GM20000 (cell line): Measurements from ENCODE around the gene HEPACAM2.

Experiments used
- DNase-seq: peaks from one replicate; pipeline ENCODE4 v3.0.0; 2012; ENCODE audit warnings: low spot score
- TF ChIP-seq, protein P1 (sequence below): IDR thresholded peaks from 2 replicates; pipeline ENCODE4 v1.5.1; 2012; ENCODE audit warnings: mild to moderate bottlenecking, control low read depth; ENCODE audit errors: extremely low read depth, missing control alignments

Gene HEPACAM2

DNA sequence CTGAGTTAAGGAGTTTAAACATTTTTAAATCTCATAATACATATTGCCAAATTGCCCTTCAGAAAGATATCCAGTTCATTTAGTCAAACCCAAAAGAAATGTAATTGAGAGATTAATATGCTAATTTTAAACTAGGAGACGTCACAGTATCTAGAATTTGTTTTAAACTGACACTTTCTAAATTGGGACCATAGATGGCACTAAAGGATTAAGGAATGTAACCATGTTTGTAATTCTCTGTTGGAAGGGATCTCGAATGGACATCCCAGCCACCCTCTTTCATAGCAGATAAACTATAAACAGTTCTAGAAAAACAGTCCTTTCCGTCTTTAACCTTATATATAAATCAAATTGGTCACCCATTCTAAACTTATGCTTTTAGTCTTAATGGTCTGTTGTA is 48.1 kb downstream of the HEPACAM2 start:
- TF ChIP-seq, protein P1, sequence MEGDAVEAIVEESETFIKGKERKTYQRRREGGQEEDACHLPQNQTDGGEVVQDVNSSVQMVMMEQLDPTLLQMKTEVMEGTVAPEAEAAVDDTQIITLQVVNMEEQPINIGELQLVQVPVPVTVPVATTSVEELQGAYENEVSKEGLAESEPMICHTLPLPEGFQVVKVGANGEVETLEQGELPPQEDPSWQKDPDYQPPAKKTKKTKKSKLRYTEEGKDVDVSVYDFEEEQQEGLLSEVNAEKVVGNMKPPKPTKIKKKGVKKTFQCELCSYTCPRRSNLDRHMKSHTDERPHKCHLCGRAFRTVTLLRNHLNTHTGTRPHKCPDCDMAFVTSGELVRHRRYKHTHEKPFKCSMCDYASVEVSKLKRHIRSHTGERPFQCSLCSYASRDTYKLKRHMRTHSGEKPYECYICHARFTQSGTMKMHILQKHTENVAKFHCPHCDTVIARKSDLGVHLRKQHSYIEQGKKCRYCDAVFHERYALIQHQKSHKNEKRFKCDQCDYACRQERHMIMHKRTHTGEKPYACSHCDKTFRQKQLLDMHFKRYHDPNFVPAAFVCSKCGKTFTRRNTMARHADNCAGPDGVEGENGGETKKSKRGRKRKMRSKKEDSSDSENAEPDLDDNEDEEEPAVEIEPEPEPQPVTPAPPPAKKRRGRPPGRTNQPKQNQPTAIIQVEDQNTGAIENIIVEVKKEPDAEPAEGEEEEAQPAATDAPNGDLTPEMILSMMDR = no peak
- no peak for DNase-seq

DNA sequence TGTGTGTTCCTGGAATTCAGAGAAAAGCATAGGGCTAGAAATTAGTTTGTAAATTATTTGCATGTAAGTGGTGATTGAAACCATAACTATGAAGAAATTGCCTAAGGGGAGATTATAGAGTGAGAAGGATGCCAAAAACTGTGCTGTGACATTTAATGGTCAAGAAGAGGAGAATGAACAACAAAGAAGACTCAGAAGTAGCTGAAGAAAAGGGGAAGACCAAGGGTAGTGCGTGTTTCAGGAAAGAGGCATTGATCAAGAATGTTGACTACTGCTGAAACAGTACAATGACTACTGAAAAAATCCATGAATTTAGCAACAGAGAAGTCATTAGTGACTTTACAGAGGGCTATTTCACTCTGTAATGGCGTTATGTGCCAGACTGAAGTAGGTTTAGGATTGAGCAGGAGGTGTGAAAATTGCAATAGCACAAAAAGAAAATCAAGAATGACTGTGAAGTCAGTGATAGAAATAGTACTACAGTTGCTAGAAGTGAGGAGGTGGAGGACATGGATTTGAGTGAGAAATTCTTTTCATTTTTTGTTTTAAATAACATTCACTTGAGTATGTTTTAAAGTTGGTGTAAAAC is 49.2 kb downstream of the HEPACAM2 start:
- no peak for DNase-seq
- TF ChIP-seq, protein P1 = no peak

GRCh38 chr7:93175219-93175618 is 51.0 kb downstream of the HEPACAM2 start:
- DNase-seq = no peak
- TF ChIP-seq, protein P1 = no peak

DNA sequence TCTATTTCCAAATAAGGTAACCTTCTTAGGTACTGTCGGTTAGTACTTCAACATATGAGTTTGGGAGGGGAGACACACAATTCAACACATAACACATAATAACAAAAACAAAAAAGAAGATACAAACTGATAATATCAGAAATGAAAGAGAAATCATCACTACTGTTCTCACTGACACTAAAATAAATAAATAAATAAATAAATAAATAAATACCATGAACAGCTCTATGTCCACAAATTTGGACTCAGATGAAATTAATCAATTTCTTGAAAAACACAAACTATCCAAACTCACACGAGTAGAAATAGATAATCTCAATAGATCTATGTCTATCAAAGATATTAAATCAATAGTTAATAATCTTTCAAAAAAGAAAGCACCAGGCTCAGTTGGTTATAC is 53.6 kb downstream of the HEPACAM2 start:
- TF ChIP-seq, protein P1 = no peak
- no peak for DNase-seq

- TF ChIP-seq, protein P1 = no peak
- DNase-seq = no peak
These were observed 54.6 kb downstream of the HEPACAM2 start for GRCh38 chr7:93171606-93172226.

GRCh38 chr7:93165447-93165846 is 60.8 kb downstream of the HEPACAM2 start:
- TF ChIP-seq, protein P1 = no peak
- peak; percentile 34 for DNase-seq

DNA sequence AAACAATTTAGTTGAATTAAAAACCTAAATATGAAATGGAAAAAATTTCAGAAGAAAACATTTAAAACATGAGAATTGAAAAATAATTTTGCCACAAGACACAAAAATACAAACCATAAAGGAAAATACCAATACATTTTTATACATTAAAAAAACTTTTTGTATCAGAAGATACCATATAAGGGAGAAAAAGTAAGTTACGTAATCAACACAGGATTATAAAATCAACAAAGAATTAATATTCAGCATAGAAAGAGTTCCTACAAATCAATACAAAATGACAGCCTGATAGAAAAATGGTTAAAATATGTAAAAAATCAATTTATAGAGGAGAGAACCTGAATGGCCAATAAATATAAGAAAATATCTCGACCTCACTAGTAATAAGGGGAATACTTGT is 61.5 kb downstream of the HEPACAM2 start:
- TF ChIP-seq, protein P1 = no peak
- DNase-seq = no peak
